HepG2 (cell line): ENCODE data around the gene SNX7. TPM values are rescaled to one million over a fixed set of nuclear protein-coding genes. Genes with fewer than 3 reads are reported as not detected.

Experiments
- ATAC-seq: fragments of 200-7000 bp; cut with Tn5 transposase; 3 replicates; pipeline ENCODE4 v1.9.1; 2020; ENCODE audit warnings: mild to moderate bottlenecking, moderate library complexity
- BruUV-seq: library from RNA; stranded (reverse); fragments of 400-500 nt; replicated peaks from 2 replicates; lab custom pipeline; 2021; lab: Mats Ljungman, UMichigan
- CTCF ChIA-PET: fragments of 300-600 bp; formaldehyde crosslinking; extraction: SDS; loops from one replicate; lab custom pipeline; 2021; ENCODE audit warnings: low total read pairs, inconsistent platforms, low intra/inter-chr PET ratio; lab: Yijun Ruan, JAX
- POLR2A ChIA-PET: fragments of 350-600 bp; sonication (Branson Sonifier 250); formaldehyde crosslinking; loops from one replicate; lab custom pipeline; 2020; ENCODE audit warnings: antibody characterized with exemption, inconsistent platforms; lab: Yijun Ruan, JAX
- DNase-seq: peaks from one replicate; pipeline ENCODE4 v3.0.0-alpha.2; 2015; ENCODE audit warnings: low spot score
- FAIRE-seq: peaks from 3 replicates; lab custom pipeline; 2011; peaks lifted over from hg19 to GRCh38; lab: Jason Lieb, UNC
- H2AFZ ChIP-seq: one replicate; pipeline ENCODE4 v1.6.1; 2011; ENCODE audit warnings: low read length, inconsistent platforms
- H3K27ac ChIP-seq: fragments of 300-600 bp; 3 replicates; pipeline ENCODE4 v1.8.0; 2011; ENCODE audit warnings: mixed run types, mild to moderate bottlenecking, mixed read lengths, low read length, inconsistent platforms; ENCODE audit not compliant: insufficient read depth; ENCODE audit errors: extremely low read length
- H3K27me3 ChIP-seq, 2 experiments: fragments of 200-600 bp in 1 of 2; 2 replicates in 1 of 2; 3 replicates in 1 of 2; pipeline versions ENCODE4 v1.6.0 to v1.8.0; 2011; ENCODE audit warnings: low read length in 2 of 2, mild to moderate bottlenecking in 2 of 2, moderate library complexity in 2 of 2, inconsistent platforms in 1 of 2; ENCODE audit not compliant: insufficient read depth in 2 of 2, control insufficient read depth in 1 of 2
- H3K36me3 ChIP-seq, 2 experiments: fragments of 200-600 bp in 1 of 2; replicated peaks in 1 of 2; 2 replicates in 1 of 2; 3 replicates in 1 of 2; pipeline versions ENCODE4 v1.5.1 to v1.8.0; 2011; ENCODE audit warnings: low read length in 2 of 2, inconsistent platforms in 1 of 2; ENCODE audit not compliant: insufficient read depth in 2 of 2, control insufficient read depth in 1 of 2
- H3K4me1 ChIP-seq: 2 replicates; pipeline ENCODE4 v1.5.1; 2012; ENCODE audit warnings: low read length, inconsistent platforms; ENCODE audit not compliant: insufficient read depth
- H3K4me2 ChIP-seq: 2 replicates; pipeline ENCODE4 v1.6.0; 2011; ENCODE audit warnings: low read depth, low read length, inconsistent platforms
- H3K4me3 ChIP-seq, 3 experiments: fragments of 200-600 bp in 1 of 3; sonication (generic), shearing (Covaris generic) in 1 of 3; replicated peaks in 1 of 3; 2 replicates each; pipeline ENCODE4 v1.5.1; 2011 to 2016; ENCODE audit warnings: low read length in 3 of 3, inconsistent platforms in 2 of 3, low read depth in 2 of 3, mild to moderate bottlenecking in 2 of 3, control low read depth in 1 of 3, mixed read lengths in 1 of 3; ENCODE audit not compliant: insufficient read depth in 1 of 3
- H3K79me2 ChIP-seq: one replicate; pipeline ENCODE4 v1.6.1; 2011; ENCODE audit warnings: low read length, inconsistent platforms; ENCODE audit not compliant: insufficient read depth
- H3K9ac ChIP-seq: 2 replicates; pipeline ENCODE4 v1.6.0; 2011; ENCODE audit warnings: mild to moderate bottlenecking, low read depth, low read length, inconsistent platforms; ENCODE audit not compliant: insufficient read depth
- H3K9me3 ChIP-seq: 2 replicates; pipeline ENCODE4 v1.5.1; 2012; ENCODE audit warnings: mild to moderate bottlenecking, low read length
- H4K20me1 ChIP-seq: 2 replicates; pipeline ENCODE4 v1.6.0; 2011; ENCODE audit warnings: inconsistent platforms, mild to moderate bottlenecking, low read length, moderate library complexity; ENCODE audit not compliant: insufficient read depth
- CEBPB ChIP-seq: IDR thresholded peaks from 2 replicates; pipeline ENCODE4 v1.6.1; 2011; ENCODE audit warnings: low read depth, low read length, improper control_type of control experiment, borderline replicate concordance
- CEBPG ChIP-seq: IDR thresholded peaks from 2 replicates; pipeline ENCODE4 v1.6.1; 2016
- GFI1 ChIP-seq: sonication (generic); formaldehyde crosslinking; IDR thresholded peaks from 2 replicates; pipeline ENCODE4 v1.5.0; 2020; ENCODE audit warnings: missing genetic modification reagents, mild to moderate bottlenecking, borderline replicate concordance
- NCOA2 ChIP-seq: sonication (generic); formaldehyde crosslinking; IDR thresholded peaks from 2 replicates; pipeline ENCODE4 v1.8.0; 2022; ENCODE audit warnings: inconsistent platforms
- PCBP1 ChIP-seq: fragments of 200-400 bp; formaldehyde crosslinking; IDR thresholded peaks from 2 replicates; pipeline ENCODE4 v1.6.1; 2017; ENCODE audit warnings: mild to moderate bottlenecking, low read depth, low read length, borderline replicate concordance
- TOE1 ChIP-seq: sonication (generic); formaldehyde crosslinking; IDR thresholded peaks from 2 replicates; pipeline ENCODE4 v1.4.0; 2020; ENCODE audit warnings: mild to moderate bottlenecking, missing genetic modification reagents
- ZNF136 ChIP-seq: sonication (generic); formaldehyde crosslinking; IDR thresholded peaks from 2 replicates; pipeline ENCODE4 v1.8.1; 2022; ENCODE audit warnings: low read depth, mild to moderate bottlenecking, moderate library complexity, missing genetic modification reagents
- ZNF225 ChIP-seq: sonication (generic); formaldehyde crosslinking; IDR thresholded peaks from 2 replicates; pipeline ENCODE4 v1.4.0; 2020; ENCODE audit warnings: mild to moderate bottlenecking, missing genetic modification reagents
- ZNF530 ChIP-seq: sonication (generic); formaldehyde crosslinking; IDR thresholded peaks from 2 replicates; pipeline ENCODE4 v1.5.0; 2020; ENCODE audit warnings: low read depth, mild to moderate bottlenecking, missing genetic modification reagents
- ZNF724P ChIP-seq: sonication (generic); formaldehyde crosslinking; IDR thresholded peaks from 2 replicates; pipeline ENCODE4 v1.8.0; 2022; ENCODE audit warnings: missing genetic modification reagents, borderline replicate concordance
- ZNF768 ChIP-seq: sonication (generic); formaldehyde crosslinking; IDR thresholded peaks from 2 replicates; pipeline ENCODE4 v1.4.0; 2020; ENCODE audit warnings: missing genetic modification reagents
- WGBS: methylation state at CpG from one replicate; pipeline ENCODE4 v1.1.6; 2017; ENCODE audit warnings: low lambda C conversion rate; 5-methylcytosine and 5-hydroxymethylcytosine counted together
- in situ Hi-C: cut with HindIII; loops from 2 replicates; pipeline ENCODE4 v1.10.0; 2017; ENCODE audit warnings: low pct_unique_long_range_greater_than_20kb; ENCODE audit not compliant: extremely low pct_ligation_motif_present
- intact Hi-C: fragments of 100-400 bp; cut with micrococcal nuclease; formaldehyde crosslinking; loops from one replicate; pipeline ENCODE4 v1.10.0; 2022; ENCODE audit not compliant: unreplicated experiment
- polyA plus RNA-seq, 8 experiments: library from polyadenylated mRNA; depleted of rRNA in 3 of 8; stranded (reverse) in 7 of 8; unstranded in 1 of 8; fragments of >200 nt; fragmentation: Illumina TruSeq in 4 of 8; extraction: Trizol in 4 of 8; gene quantifications; 2 replicates each; pipeline versions ENCODE4 v1.2.1 to v1.2.3, GENCODE V29; 2011 to 2016; ENCODE audit warnings: low read depth in 4 of 8, missing spikeins in 1 of 8, mixed read lengths in 1 of 8; ENCODE audit not compliant: insufficient read depth in 1 of 8
- total RNA-seq, 5 experiments: library from RNA; depleted of rRNA; stranded (reverse); fragments of >200 nt; fragmentation: Illumina TruSeq; extraction: Trizol; gene quantifications; 2 replicates each; pipeline ENCODE4 v1.2.3, GENCODE V29; 2016; ENCODE audit warnings: low read depth in 1 of 5
- TF ChIP-seq, protein P1 (sequence below): IDR thresholded peaks from 2 replicates; pipeline ENCODE4 v1.6.1; 2016; ENCODE audit warnings: mild to moderate bottlenecking
- TF ChIP-seq, protein P2 (sequence below): sonication (generic); formaldehyde crosslinking; IDR thresholded peaks from 2 replicates; pipeline ENCODE4 v1.4.0; 2020; ENCODE audit warnings: missing genetic modification reagents

Gene SNX7
- total and polyA plus RNA-seq, 2 of the 13 experiments (the other 11 are each of a cell fraction or from before 2014, with no cell fraction given): 14.3 to 33.5 TPM

DNA sequence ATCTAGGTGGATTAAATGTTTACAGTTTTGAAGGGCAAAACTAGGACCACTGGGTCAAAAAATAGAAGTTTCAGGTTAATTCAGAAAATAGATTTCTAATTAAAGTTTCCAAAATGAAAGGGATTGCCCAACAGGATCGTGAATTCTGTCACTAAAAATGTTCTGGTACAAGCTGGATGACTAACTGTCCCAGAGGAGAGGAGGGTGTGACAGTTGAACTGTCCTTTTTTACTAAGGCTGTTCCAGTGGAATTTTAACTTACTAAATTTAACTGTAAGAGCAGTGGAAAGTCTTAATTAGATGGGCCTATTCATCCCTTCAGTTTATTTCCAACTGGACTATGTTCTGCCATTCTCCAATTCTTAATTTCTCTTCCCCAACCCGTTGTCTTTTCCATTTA, 7.2 kb downstream of the SNX7 start:
- ChIA-PET CTCF (no interaction called here), POLR2A (no interaction called here)
- Histone ChIP-seq H3K36me3 (peaks cover 0 to 2% of the 10 kb centered on the region in 2 experiments; a peak in 1 of 5 replicates), H3K79me2 (peaks cover 17% of the 10 kb centered on the region), H3K27ac (no peak overlapping the region), H3K27me3 (no peaks in the 10 kb centered on the region), H3K9ac (no peak overlapping the region), H4K20me1 (no peaks in the 10 kb centered on the region), H3K4me2 (no peak overlapping the region), H2AFZ (no peak overlapping the region), H3K4me1 (peaks cover 6% of the 10 kb centered on the region), H3K4me3 (no peak overlapping the region), H3K9me3 (no peaks in the 10 kb centered on the region)
- TF ChIP-seq, protein P1, sequence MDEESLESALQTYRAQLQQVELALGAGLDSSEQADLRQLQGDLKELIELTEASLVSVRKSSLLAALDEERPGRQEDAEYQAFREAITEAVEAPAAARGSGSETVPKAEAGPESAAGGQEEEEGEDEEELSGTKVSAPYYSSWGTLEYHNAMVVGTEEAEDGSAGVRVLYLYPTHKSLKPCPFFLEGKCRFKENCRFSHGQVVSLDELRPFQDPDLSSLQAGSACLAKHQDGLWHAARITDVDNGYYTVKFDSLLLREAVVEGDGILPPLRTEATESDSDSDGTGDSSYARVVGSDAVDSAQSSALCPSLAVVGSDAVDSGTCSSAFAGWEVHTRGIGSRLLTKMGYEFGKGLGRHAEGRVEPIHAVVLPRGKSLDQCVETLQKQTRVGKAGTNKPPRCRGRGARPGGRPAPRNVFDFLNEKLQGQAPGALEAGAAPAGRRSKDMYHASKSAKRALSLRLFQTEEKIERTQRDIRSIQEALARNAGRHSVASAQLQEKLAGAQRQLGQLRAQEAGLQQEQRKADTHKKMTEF (CRISPR knock-in tag): no peak
- no peak for TF ChIP-seq ZNF768 (CRISPR knock-in tag)
- TF ChIP-seq, protein P2, sequence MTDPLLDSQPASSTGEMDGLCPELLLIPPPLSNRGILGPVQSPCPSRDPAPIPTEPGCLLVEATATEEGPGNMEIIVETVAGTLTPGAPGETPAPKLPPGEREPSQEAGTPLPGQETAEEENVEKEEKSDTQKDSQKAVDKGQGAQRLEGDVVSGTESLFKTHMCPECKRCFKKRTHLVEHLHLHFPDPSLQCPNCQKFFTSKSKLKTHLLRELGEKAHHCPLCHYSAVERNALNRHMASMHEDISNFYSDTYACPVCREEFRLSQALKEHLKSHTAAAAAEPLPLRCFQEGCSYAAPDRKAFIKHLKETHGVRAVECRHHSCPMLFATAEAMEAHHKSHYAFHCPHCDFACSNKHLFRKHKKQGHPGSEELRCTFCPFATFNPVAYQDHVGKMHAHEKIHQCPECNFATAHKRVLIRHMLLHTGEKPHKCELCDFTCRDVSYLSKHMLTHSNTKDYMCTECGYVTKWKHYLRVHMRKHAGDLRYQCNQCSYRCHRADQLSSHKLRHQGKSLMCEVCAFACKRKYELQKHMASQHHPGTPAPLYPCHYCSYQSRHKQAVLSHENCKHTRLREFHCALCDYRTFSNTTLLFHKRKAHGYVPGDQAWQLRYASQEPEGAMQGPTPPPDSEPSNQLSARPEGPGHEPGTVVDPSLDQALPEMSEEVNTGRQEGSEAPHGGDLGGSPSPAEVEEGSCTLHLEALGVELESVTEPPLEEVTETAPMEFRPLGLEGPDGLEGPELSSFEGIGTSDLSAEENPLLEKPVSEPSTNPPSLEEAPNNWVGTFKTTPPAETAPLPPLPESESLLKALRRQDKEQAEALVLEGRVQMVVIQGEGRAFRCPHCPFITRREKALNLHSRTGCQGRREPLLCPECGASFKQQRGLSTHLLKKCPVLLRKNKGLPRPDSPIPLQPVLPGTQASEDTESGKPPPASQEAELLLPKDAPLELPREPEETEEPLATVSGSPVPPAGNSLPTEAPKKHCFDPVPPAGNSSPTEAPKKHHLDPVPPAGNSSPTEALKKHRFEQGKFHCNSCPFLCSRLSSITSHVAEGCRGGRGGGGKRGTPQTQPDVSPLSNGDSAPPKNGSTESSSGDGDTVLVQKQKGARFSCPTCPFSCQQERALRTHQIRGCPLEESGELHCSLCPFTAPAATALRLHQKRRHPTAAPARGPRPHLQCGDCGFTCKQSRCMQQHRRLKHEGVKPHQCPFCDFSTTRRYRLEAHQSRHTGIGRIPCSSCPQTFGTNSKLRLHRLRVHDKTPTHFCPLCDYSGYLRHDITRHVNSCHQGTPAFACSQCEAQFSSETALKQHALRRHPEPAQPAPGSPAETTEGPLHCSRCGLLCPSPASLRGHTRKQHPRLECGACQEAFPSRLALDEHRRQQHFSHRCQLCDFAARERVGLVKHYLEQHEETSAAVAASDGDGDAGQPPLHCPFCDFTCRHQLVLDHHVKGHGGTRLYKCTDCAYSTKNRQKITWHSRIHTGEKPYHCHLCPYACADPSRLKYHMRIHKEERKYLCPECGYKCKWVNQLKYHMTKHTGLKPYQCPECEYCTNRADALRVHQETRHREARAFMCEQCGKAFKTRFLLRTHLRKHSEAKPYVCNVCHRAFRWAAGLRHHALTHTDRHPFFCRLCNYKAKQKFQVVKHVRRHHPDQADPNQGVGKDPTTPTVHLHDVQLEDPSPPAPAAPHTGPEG (CRISPR knock-in tag): no peak
- no peak for TF ChIP-seq CEBPB
- TF ChIP-seq GFI1 (CRISPR knock-in tag): no peak
- TF ChIP-seq CEBPG: no peak
- no peak for TF ChIP-seq ZNF136 (CRISPR knock-in tag)
- TF ChIP-seq ZNF225 (CRISPR knock-in tag): no peak
- TF ChIP-seq ZNF530 (CRISPR knock-in tag): no peak
- no peak for TF ChIP-seq ZNF724P (CRISPR knock-in tag)
- no peak for TF ChIP-seq TOE1 (CRISPR knock-in tag)
- TF ChIP-seq PCBP1: no peak
- no peak for TF ChIP-seq NCOA2 (CRISPR knock-in tag)
- ATAC-seq (no peak), DNase-seq (no peak), FAIRE-seq (no peak)
- 93% methylated on average over 2 of the region's 2 CpGs for WGBS
- in situ Hi-C loops (no loop called here), intact Hi-C loops (loop anchor here (10.0 kb wide), 1 partner anchor 114 kb away; no protein-coding TSS in a partner anchor)
- no TSS peak for BruUV-seq
